Trophoblast cell (in vitro differentiated cells and primary cell): ENCODE results near the gene ZNF841.
"Not testable (repeated sequence)": the region's sequence is repeated elsewhere in the genome, so short reads cannot be mapped to it uniquely, and the experiment has no call there.

Experiments
- DNase-seq, 2 donors: peaks; one replicate each; pipeline ENCODE4 v3.0.0-alpha.2; 2016
- H2AFZ ChIP-seq: 2 replicates; pipeline ENCODE4 v1.6.1; 2013; ENCODE audit warnings: low read length, moderate library complexity, mild to moderate bottlenecking; ENCODE audit not compliant: insufficient read depth, poor library complexity
- H2AK5ac ChIP-seq: 2 replicates; pipeline ENCODE4 v1.6.1; 2013; ENCODE audit warnings: mild to moderate bottlenecking, low read length
- H2BK120ac ChIP-seq: 2 replicates; pipeline ENCODE4 v1.6.1; 2013; ENCODE audit warnings: low read length, mild to moderate bottlenecking, moderate library complexity; ENCODE audit not compliant: insufficient read depth, poor library complexity
- H2BK12ac ChIP-seq: 2 replicates; pipeline ENCODE4 v1.6.1; 2013; ENCODE audit warnings: mild to moderate bottlenecking, low read length, moderate library complexity
- H2BK5ac ChIP-seq: 2 replicates; pipeline ENCODE4 v1.6.1; 2013; ENCODE audit warnings: low read length, low read depth, moderate library complexity, mild to moderate bottlenecking; ENCODE audit not compliant: poor library complexity
- H3K14ac ChIP-seq: 2 replicates; pipeline ENCODE4 v1.6.1; 2013; ENCODE audit warnings: mild to moderate bottlenecking, low read length
- H3K18ac ChIP-seq: 2 replicates; pipeline ENCODE4 v1.6.1; 2013; ENCODE audit warnings: mild to moderate bottlenecking, low read length
- H3K23ac ChIP-seq: 2 replicates; pipeline ENCODE4 v1.6.1; 2013; ENCODE audit warnings: low read length
- H3K27ac ChIP-seq: 2 replicates; pipeline ENCODE4 v1.5.1; 2013; ENCODE audit warnings: low read depth, mild to moderate bottlenecking, inconsistent platforms, low read length, moderate library complexity
- H3K27me3 ChIP-seq: 2 replicates; pipeline ENCODE4 v1.6.1; 2013; ENCODE audit warnings: inconsistent platforms, mild to moderate bottlenecking, low read length, moderate library complexity; ENCODE audit not compliant: insufficient read depth
- H3K36me3 ChIP-seq, 2 experiments: 1 replicate in 1 of 2; 2 replicates in 1 of 2; pipeline ENCODE4 v1.6.1; 2013; ENCODE audit warnings: low read length in 2 of 2, mild to moderate bottlenecking in 2 of 2, moderate library complexity in 1 of 2; ENCODE audit not compliant: insufficient read depth in 2 of 2, control insufficient read depth in 1 of 2
- H3K4ac ChIP-seq: 2 replicates; pipeline ENCODE4 v1.6.1; 2013; ENCODE audit warnings: low read depth, mild to moderate bottlenecking, low read length, moderate library complexity
- H3K4me1 ChIP-seq, 2 experiments: 1 replicate in 1 of 2; 2 replicates in 1 of 2; pipeline ENCODE4 v1.6.1; 2013; ENCODE audit warnings: low read length in 2 of 2, mild to moderate bottlenecking in 2 of 2, moderate library complexity in 1 of 2; ENCODE audit not compliant: insufficient read depth in 2 of 2, control insufficient read depth in 1 of 2
- H3K4me2 ChIP-seq: 2 replicates; pipeline ENCODE4 v1.6.1; 2013; ENCODE audit warnings: inconsistent platforms, mild to moderate bottlenecking, low read length, moderate library complexity
- H3K4me3 ChIP-seq: 2 replicates; pipeline ENCODE4 v1.5.1; 2013; ENCODE audit warnings: mild to moderate bottlenecking, low read depth, low read length, inconsistent platforms
- H3K79me1 ChIP-seq: one replicate; pipeline ENCODE4 v1.6.1; 2013; ENCODE audit warnings: low read length
- H3K79me2 ChIP-seq: 2 replicates; pipeline ENCODE4 v1.6.1; 2013; ENCODE audit warnings: low read length, mild to moderate bottlenecking; ENCODE audit not compliant: control insufficient read depth, insufficient read depth, poor library complexity
- H3K9ac ChIP-seq: 2 replicates; pipeline ENCODE4 v1.6.1; 2013; ENCODE audit warnings: mild to moderate bottlenecking, low read length
- H3K9me3 ChIP-seq: 2 replicates; pipeline ENCODE4 v1.6.1; 2013; ENCODE audit warnings: low read depth, mild to moderate bottlenecking, control low read depth, inconsistent platforms, low read length; ENCODE audit not compliant: insufficient read depth
- H4K12ac ChIP-seq: 2 replicates; pipeline ENCODE4 v1.6.1; 2013; ENCODE audit warnings: low read depth, mild to moderate bottlenecking, low read length, moderate library complexity
- H4K8ac ChIP-seq: 2 replicates; pipeline ENCODE4 v1.6.1; 2013; ENCODE audit warnings: low read depth, mild to moderate bottlenecking, low read length, moderate library complexity
- H4K91ac ChIP-seq: one replicate; pipeline ENCODE4 v1.6.1; 2013; ENCODE audit warnings: low read depth, mild to moderate bottlenecking, low read length, moderate library complexity
- WGBS: extraction: QIAGEN DNeasy Blood & Tissue Kit; methylation state at CpG from one replicate; pipeline ENCODE4 v1.1.7; 2013; ENCODE audit warnings: missing lambda C conversion rate; ENCODE audit not compliant: insufficient read length, insufficient coverage; ENCODE audit errors: extremely low coverage; 5-methylcytosine and 5-hydroxymethylcytosine counted together

The ZNF841 gene

GRCh38 chr19:52066258-52066863 is 29.2 kb downstream of the ZNF841 start:
- Histone ChIP-seq H3K79me1 (no peaks in the 10 kb centered on the region), H4K8ac (no peak overlapping the region), H2AFZ (no peak overlapping the region), H4K91ac (no peak overlapping the region), H3K4me3 (no peak overlapping the region), H3K18ac (no peak overlapping the region), H3K27ac (no peak overlapping the region), H2BK12ac (no peak overlapping the region), H3K36me3 (peaks cover 28 to 54% of the 10 kb centered on the region in 2 experiments), H3K9me3 (peaks cover 27% of the 10 kb centered on the region), H3K4me2 (no peak overlapping the region), H3K4ac (no peak overlapping the region), H2AK5ac (no peak overlapping the region), H3K14ac (no peak overlapping the region), H3K27me3 (no peaks in the 10 kb centered on the region), H2BK120ac (no peak overlapping the region), H3K9ac (no peak overlapping the region), H4K12ac (no peak overlapping the region), H2BK5ac (no peak overlapping the region), H3K79me2 (no peaks in the 10 kb centered on the region), H3K4me1 (no peaks in the 10 kb centered on the region), H3K23ac (no peak overlapping the region)
- no peak for DNase-seq
- no CpG with 5 or more reads among the region's 6 CpGs for WGBS

GRCh38 chr19:52065399-52065798 is 30.2 kb downstream of the ZNF841 start:
- H3K27me3 ChIP-seq: no peaks in the 10 kb centered on the region

GRCh38 chr19:52056480-52056879 is 39.1 kb downstream of the ZNF841 start:
- H3K27ac ChIP-seq, H4K12ac ChIP-seq, DNase-seq, H3K79me1 ChIP-seq, H2BK12ac ChIP-seq, H3K23ac ChIP-seq, H2AK5ac ChIP-seq, H3K4me2 ChIP-seq, H3K4me1 ChIP-seq, H4K8ac ChIP-seq, H3K14ac ChIP-seq, H3K4me3 ChIP-seq, H3K36me3 ChIP-seq, H3K27me3 ChIP-seq, H2BK5ac ChIP-seq, H3K79me2 ChIP-seq, H4K91ac ChIP-seq, H3K4ac ChIP-seq, H3K9me3 ChIP-seq, H3K18ac ChIP-seq, H3K9ac ChIP-seq, H2BK120ac ChIP-seq, H2AFZ ChIP-seq: not testable (repeated sequence)
- no CpG with 5 or more reads among the region's 3 CpGs for WGBS

More at GRCh38 chr19:52065399-52065798, 30.2 kb downstream of the ZNF841 start:
- Histone ChIP-seq H3K23ac (no peak overlapping the region), H3K4me3 (no peak overlapping the region), H3K14ac (no peak overlapping the region), H3K9ac (no peak overlapping the region), H3K79me2 (no peaks in the 10 kb centered on the region), H2BK12ac (no peak overlapping the region), H2BK120ac (no peak overlapping the region), H4K8ac (no peak overlapping the region), H3K4ac (no peak overlapping the region), H2AFZ (no peak overlapping the region), H4K12ac (no peak overlapping the region), H3K27ac (no peak overlapping the region), H2AK5ac (no peak overlapping the region), H3K4me2 (no peak overlapping the region), H2BK5ac (no peak overlapping the region), H3K9me3 (peaks cover 32% of the 10 kb centered on the region), H3K79me1 (no peaks in the 10 kb centered on the region), H3K36me3 (peaks cover 28 to 49% of the 10 kb centered on the region in 2 experiments), H3K18ac (no peak overlapping the region), H3K4me1 (no peaks in the 10 kb centered on the region), H4K91ac (no peak overlapping the region)
- WGBS: no CpG with 5 or more reads among the region's 6 CpGs
- no peak for DNase-seq

- H3K9ac ChIP-seq, H3K14ac ChIP-seq, H3K23ac ChIP-seq, H3K4me3 ChIP-seq, H4K12ac ChIP-seq, H3K4me1 ChIP-seq, H3K18ac ChIP-seq, H3K9me3 ChIP-seq, H3K79me1 ChIP-seq, H4K91ac ChIP-seq, H3K36me3 ChIP-seq, H3K27ac ChIP-seq, H2BK12ac ChIP-seq, H3K4me2 ChIP-seq, H3K4ac ChIP-seq, H2BK120ac ChIP-seq, H2BK5ac ChIP-seq, H3K79me2 ChIP-seq, H2AK5ac ChIP-seq, H3K27me3 ChIP-seq, H4K8ac ChIP-seq, H2AFZ ChIP-seq, DNase-seq: not testable (repeated sequence)
- WGBS: no CpG with 5 or more reads among the region's 1 CpG
Measured at GRCh38 chr19:52051736-52052135, 43.8 kb downstream of the ZNF841 start.
